Measurements from ENCODE around the gene GABPB1. TPM values are rescaled to one million over a fixed set of nuclear protein-coding genes. Genes with fewer than 3 reads are reported as not detected.

GABPB1 gene
- total and polyA plus RNA-seq, 10 of the 15 experiments (the other 5 are each of a cell fraction or from before 2014, with no cell fraction given): 13.9 to 48.2 (median 39.8) TPM

DNA sequence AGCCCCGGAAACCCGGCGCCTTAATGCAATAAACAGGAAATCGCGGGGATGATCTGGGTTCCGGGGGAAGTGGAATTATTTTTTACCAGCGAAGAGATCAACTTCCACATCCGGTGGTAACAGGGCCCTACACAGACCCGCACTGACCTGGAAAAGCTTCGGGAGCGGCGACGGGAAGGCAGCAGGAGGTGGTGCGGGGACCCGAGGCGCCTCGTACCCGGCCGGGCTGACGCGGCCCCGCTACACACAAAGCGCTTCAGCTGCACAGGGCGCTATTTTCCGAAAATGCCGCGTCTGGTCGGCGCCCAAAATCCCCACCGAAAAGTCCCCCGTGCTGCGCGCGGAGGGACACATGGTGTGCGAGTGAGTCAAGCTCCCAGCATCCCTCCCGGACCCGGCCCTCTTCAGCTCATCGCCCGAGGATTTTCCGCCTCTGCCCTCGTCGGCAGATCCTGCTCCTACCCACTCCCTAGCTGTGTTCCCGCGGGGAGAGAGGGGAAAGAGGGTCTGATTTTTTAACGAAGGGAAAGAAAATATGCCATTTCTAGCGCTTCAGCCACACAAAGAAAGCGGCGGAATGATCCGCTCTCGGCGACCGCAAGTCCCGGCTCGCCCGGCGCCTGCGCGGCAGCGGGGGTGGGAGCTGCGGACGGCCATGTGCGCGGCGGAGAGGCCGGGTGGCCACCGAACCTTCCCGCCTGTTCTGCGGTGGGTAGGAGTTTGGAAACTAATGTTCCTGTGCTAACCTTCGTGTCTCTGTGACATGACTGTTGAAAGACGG is at the start of gene GABPB1 (continued):
- TF ChIP-seq, protein P1, sequence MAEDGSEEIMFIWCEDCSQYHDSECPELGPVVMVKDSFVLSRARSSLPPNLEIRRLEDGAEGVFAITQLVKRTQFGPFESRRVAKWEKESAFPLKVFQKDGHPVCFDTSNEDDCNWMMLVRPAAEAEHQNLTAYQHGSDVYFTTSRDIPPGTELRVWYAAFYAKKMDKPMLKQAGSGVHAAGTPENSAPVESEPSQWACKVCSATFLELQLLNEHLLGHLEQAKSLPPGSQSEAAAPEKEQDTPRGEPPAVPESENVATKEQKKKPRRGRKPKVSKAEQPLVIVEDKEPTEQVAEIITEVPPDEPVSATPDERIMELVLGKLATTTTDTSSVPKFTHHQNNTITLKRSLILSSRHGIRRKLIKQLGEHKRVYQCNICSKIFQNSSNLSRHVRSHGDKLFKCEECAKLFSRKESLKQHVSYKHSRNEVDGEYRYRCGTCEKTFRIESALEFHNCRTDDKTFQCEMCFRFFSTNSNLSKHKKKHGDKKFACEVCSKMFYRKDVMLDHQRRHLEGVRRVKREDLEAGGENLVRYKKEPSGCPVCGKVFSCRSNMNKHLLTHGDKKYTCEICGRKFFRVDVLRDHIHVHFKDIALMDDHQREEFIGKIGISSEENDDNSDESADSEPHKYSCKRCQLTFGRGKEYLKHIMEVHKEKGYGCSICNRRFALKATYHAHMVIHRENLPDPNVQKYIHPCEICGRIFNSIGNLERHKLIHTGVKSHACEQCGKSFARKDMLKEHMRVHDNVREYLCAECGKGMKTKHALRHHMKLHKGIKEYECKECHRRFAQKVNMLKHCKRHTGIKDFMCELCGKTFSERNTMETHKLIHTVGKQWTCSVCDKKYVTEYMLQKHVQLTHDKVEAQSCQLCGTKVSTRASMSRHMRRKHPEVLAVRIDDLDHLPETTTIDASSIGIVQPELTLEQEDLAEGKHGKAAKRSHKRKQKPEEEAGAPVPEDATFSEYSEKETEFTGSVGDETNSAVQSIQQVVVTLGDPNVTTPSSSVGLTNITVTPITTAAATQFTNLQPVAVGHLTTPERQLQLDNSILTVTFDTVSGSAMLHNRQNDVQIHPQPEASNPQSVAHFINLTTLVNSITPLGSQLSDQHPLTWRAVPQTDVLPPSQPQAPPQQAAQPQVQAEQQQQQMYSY (CRISPR knock-in tag; IDR thresholded peaks at IDR 0.05): 0 out of 2 replicates have a peak, but pooled peaks have one; percentile 5
- TF ChIP-seq IRF4 (IDR thresholded peaks at IDR 0.05; ENCODE audit: low read depth, low read length) (no peak; the same call in 1 of the 2 replicates), PML (IDR thresholded peaks at IDR 0.05; ENCODE audit: low read length) (peak; percentile 97), NR2C2 (IDR thresholded peaks at IDR 0.05; ENCODE audit: borderline replicate concordance, control insufficient read depth, insufficient read length, low read depth) (no peak), POLR2AphosphoS5 (IDR thresholded peaks at IDR 0.05; ENCODE audit: low read length) (peak; percentile 95), FOXM1 (IDR thresholded peaks at IDR 0.05; ENCODE audit: low read depth, low read length) (peak; percentile 87; the same call in 1 of the 2 replicates), ASH2L (IDR thresholded peaks at IDR 0.05; ENCODE audit: borderline replicate concordance, low read depth) (peak; percentile 46; the same call in 1 of the 2 replicates), SMAD5 (IDR thresholded peaks at IDR 0.05; ENCODE audit: low read depth) (peak; percentile 91), SRF (IDR thresholded peaks at IDR 0.05; ENCODE audit: low read depth in 2 of 2, low read length in 2 of 2) (0 out of 4 replicates have a peak, but pooled peaks of 1 of the 2 experiments have one; percentile 53), CHD2 (IDR thresholded peaks at IDR 0.05; ENCODE audit: borderline replicate concordance, low read depth, low read length) (peak; percentile 95), TCF7 (IDR thresholded peaks at IDR 0.05; ENCODE audit: borderline replicate concordance) (0 out of 2 replicates have a peak, but pooled peaks have one; percentile 40), ZNF24 (IDR thresholded peaks at IDR 0.05) (no peak), PAX5 (IDR thresholded peaks at IDR 0.05; ENCODE audit: borderline replicate concordance, low read depth, low read length) (no peak; the same call in 1 of the 2 replicates)
- TF ChIP-seq, protein P2, sequence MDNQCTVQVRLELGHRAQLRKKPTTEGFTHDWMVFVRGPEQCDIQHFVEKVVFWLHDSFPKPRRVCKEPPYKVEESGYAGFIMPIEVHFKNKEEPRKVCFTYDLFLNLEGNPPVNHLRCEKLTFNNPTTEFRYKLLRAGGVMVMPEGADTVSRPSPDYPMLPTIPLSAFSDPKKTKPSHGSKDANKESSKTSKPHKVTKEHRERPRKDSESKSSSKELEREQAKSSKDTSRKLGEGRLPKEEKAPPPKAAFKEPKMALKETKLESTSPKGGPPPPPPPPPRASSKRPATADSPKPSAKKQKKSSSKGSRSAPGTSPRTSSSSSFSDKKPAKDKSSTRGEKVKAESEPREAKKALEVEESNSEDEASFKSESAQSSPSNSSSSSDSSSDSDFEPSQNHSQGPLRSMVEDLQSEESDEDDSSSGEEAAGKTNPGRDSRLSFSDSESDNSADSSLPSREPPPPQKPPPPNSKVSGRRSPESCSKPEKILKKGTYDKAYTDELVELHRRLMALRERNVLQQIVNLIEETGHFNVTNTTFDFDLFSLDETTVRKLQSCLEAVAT (IDR thresholded peaks at IDR 0.05): peak; percentile 99
- TF ChIP-seq, protein P3, sequence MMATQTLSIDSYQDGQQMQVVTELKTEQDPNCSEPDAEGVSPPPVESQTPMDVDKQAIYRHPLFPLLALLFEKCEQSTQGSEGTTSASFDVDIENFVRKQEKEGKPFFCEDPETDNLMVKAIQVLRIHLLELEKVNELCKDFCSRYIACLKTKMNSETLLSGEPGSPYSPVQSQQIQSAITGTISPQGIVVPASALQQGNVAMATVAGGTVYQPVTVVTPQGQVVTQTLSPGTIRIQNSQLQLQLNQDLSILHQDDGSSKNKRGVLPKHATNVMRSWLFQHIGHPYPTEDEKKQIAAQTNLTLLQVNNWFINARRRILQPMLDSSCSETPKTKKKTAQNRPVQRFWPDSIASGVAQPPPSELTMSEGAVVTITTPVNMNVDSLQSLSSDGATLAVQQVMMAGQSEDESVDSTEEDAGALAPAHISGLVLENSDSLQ (IDR thresholded peaks at IDR 0.05): no peak
- TF ChIP-seq, protein P4, sequence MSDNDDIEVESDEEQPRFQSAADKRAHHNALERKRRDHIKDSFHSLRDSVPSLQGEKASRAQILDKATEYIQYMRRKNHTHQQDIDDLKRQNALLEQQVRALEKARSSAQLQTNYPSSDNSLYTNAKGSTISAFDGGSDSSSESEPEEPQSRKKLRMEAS (IDR thresholded peaks at IDR 0.05; ENCODE audit: low read depth, low read length): peak; percentile 98
- TF ChIP-seq, protein P5, sequence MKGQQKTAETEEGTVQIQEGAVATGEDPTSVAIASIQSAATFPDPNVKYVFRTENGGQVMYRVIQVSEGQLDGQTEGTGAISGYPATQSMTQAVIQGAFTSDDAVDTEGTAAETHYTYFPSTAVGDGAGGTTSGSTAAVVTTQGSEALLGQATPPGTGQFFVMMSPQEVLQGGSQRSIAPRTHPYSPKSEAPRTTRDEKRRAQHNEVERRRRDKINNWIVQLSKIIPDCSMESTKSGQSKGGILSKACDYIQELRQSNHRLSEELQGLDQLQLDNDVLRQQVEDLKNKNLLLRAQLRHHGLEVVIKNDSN (IDR thresholded peaks at IDR 0.05; ENCODE audit: borderline replicate concordance, extremely low read length, insufficient read depth, low read depth, low read length): no peak
- TF ChIP-seq, protein P6, sequence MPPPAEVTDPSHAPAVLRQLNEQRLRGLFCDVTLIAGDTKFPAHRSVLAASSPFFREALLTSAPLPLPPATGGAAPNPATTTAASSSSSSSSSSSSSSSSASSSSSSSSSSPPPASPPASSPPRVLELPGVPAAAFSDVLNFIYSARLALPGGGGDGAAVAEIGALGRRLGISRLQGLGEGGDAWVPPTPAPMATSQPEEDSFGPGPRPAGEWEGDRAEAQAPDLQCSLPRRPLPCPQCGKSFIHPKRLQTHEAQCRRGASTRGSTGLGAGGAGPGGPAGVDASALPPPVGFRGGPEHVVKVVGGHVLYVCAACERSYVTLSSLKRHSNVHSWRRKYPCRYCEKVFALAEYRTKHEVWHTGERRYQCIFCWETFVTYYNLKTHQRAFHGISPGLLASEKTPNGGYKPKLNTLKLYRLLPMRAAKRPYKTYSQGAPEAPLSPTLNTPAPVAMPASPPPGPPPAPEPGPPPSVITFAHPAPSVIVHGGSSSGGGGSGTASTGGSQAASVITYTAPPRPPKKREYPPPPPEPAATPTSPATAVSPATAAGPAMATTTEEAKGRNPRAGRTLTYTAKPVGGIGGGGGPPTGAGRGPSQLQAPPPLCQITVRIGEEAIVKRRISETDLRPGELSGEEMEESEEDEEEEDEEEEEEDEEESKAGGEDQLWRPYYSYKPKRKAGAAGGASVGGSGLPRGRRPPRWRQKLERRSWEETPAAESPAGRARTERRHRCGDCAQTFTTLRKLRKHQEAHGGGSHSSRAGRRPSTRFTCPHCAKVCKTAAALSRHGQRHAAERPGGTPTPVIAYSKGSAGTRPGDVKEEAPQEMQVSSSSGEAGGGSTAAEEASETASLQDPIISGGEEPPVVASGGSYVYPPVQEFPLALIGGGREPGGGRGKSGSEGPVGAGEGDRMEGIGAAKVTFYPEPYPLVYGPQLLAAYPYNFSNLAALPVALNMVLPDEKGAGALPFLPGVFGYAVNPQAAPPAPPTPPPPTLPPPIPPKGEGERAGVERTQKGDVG (CRISPR knock-in tag; IDR thresholded peaks at IDR 0.05): no peak

Data from GM12878 (cell line).